ENCODE measurements around the gene MGRN1. TPM values are rescaled to one million over a fixed set of nuclear protein-coding genes. Genes with fewer than 3 reads are reported as not detected.

The MGRN1 gene
- total and polyA plus RNA-seq, 2 donors (not counting 3 experiments of a cell fraction or from before 2014, with no cell fraction given), result 15.6 to 73.0 TPM

DNA sequence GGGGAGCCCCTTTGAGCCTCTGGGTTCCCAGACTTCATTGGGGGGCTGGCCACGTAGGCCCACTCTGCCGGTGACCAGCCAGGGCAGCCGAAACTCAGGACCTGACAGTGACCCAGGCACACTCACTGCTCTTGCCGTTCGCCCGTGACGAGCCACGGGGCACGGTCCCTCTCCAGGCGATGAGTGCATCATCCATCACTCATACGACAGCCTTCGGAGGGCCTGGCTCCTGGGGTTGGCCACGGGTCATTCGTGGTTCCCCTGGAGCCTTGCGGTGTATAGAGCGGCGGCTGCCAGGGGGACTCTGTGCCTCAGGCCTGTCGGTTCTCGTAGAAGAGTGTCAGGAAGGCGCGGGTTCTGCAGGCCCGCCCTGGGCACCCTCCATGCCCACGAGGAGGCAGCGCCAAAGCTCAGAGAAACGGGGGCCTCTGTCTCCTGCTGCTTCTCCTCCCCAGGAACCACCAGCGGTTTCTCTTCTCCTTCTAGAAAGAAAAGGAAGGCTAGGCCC is 57.5 kb downstream of the MGRN1 start:
- dilution Hi-C loops (cut with MboI; ENCODE audit: extremely low pct_ligation_motif_present, low sequenced_read_pairs) (no loop called here), intact Hi-C loops (cut with micrococcal nuclease) (no loop called here)
- no peak for TF ChIP-seq GATA2 (IDR thresholded peaks at IDR 0.05; ENCODE audit: insufficient read depth, insufficient read length, low read depth, low read length)
- TF ChIP-seq, protein P1, sequence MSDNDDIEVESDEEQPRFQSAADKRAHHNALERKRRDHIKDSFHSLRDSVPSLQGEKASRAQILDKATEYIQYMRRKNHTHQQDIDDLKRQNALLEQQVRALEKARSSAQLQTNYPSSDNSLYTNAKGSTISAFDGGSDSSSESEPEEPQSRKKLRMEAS (IDR thresholded peaks at IDR 0.05; ENCODE audit: insufficient read depth, insufficient read length), result no peak
- TF ChIP-seq JUN (IDR thresholded peaks at IDR 0.05; ENCODE audit: borderline replicate concordance, insufficient read depth, insufficient read length, low read depth), result no peak
- no peak for TF ChIP-seq FOS (IDR thresholded peaks at IDR 0.05; ENCODE audit: borderline replicate concordance, insufficient read depth, low read length)
- TF ChIP-seq EZH2 (IDR thresholded peaks at IDR 0.05; ENCODE audit: borderline replicate concordance, low read depth, low read length, severe bottlenecking), result no peak
- TF ChIP-seq MYC (IDR thresholded peaks at IDR 0.05; ENCODE audit: low read depth, low read length), result no peak
- TF ChIP-seq, protein P2, sequence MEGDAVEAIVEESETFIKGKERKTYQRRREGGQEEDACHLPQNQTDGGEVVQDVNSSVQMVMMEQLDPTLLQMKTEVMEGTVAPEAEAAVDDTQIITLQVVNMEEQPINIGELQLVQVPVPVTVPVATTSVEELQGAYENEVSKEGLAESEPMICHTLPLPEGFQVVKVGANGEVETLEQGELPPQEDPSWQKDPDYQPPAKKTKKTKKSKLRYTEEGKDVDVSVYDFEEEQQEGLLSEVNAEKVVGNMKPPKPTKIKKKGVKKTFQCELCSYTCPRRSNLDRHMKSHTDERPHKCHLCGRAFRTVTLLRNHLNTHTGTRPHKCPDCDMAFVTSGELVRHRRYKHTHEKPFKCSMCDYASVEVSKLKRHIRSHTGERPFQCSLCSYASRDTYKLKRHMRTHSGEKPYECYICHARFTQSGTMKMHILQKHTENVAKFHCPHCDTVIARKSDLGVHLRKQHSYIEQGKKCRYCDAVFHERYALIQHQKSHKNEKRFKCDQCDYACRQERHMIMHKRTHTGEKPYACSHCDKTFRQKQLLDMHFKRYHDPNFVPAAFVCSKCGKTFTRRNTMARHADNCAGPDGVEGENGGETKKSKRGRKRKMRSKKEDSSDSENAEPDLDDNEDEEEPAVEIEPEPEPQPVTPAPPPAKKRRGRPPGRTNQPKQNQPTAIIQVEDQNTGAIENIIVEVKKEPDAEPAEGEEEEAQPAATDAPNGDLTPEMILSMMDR (IDR thresholded peaks at IDR 0.05; ENCODE audit: extremely low read depth in 1 of 2, insufficient read depth in 1 of 2, low read depth in 1 of 2, low read length in 2 of 2), result no peak
- no peak for TF ChIP-seq POLR2A (IDR thresholded peaks at IDR 0.05; ENCODE audit: low read depth, low read length)
- ChIA-PET POLR2A (no interaction called here), CTCF (interaction anchor here (1.7 kb wide), 1 partner anchor 10 kb away, joined by 7 read pairs; no protein-coding TSS in a partner anchor)
- BruUV-seq (replicated peaks), result no TSS peak
- Histone ChIP-seq H3K27me3 (ENCODE audit: control insufficient read depth in 2 of 2, insufficient read depth in 2 of 2, low read length in 2 of 2) (no peaks in the 10 kb centered on the region), H2AFZ (ENCODE audit: low read depth, low read length) (no peak overlapping the region), H3K9me1 (replicated peaks; ENCODE audit: control insufficient read depth, extremely low read depth, insufficient read depth, low read length) (no peaks in the 10 kb centered on the region), H4K20me1 (replicated peaks; ENCODE audit: control insufficient read depth, extremely low read depth, insufficient read depth, low read length) (no peaks in the 10 kb centered on the region), H3K27ac (ENCODE audit: insufficient read depth, low read depth, low read length) (no peak overlapping the region), H3K4me1 (ENCODE audit: control insufficient read depth, extremely low read depth, insufficient read depth, low read length) (no peaks in the 10 kb centered on the region), H3K9ac (replicated peaks; ENCODE audit: extremely low read depth, insufficient read depth, low read length) (no peak overlapping the region), H3K36me3 (ENCODE audit: control insufficient read depth in 2 of 2, extremely low read depth in 1 of 2, insufficient read depth in 2 of 2, low read length in 2 of 2) (peaks cover 4 to 46% of the 10 kb centered on the region in 2 experiments), H3K4me2 (ENCODE audit: insufficient read depth, low read length) (no peak overlapping the region), H3K79me2 (ENCODE audit: control insufficient read depth, insufficient read depth, low read length) (no peaks in the 10 kb centered on the region), H3K9me3 (replicated peaks; ENCODE audit: control insufficient read depth, insufficient read depth, low read length) (no peaks in the 10 kb centered on the region), H3K4me3 (replicated peaks in 1 of 3; ENCODE audit: insufficient read depth in 1 of 3, low read depth in 1 of 3, low read length in 3 of 3) (no peak overlapping the region)
- DNase-seq (ENCODE audit: low read depth, low spot score) (no peak), FAIRE-seq (no peak)

All from endothelial cell of umbilical vein (primary cell).